NCI-H2196 treated with DMSO at 0.1 percent for 48 hours (cell line): Measurements from ENCODE around the gene DPYD.

Source experiments
- DNase-seq: peaks from one replicate; lab custom pipeline; 2025; ENCODE audit not compliant: unreplicated experiment; lab: John Stamatoyannopoulos, UW

Gene DPYD

DNA sequence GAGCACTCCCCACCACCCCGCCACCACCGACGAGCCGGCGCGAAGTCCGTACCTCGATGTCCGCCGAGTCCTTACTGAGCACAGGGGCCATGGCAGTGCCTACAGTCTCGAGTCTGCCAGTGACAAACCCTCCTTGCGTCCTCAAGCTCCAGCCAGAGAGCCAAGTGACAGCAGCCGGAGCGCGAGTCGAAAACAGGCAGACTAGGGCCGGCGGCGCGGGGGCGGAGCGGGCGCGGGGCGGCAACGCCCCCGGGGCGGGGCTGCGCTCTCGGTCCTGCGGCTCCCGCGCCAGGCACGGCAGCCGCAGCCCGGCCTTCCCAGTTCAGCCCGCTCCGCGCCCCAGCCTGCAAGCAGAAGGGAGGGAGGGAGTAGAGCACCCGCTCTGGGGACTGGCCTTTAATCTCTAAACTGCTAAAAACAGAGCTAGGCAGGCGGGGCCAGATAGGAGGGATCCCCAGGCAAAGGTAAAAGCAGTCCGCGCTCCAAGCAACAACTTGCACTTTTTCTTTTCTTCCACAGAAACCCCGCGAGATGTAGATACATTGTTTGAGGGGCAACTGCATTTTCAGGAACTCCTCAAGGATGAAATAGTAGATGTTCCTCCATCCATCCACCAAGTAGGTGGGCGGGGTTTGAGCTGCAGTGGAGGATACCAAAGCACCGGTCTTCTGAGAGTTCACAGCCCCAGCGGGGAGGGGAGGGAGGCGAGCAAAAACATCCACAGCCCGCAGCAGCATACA, at the start of gene DPYD:
Gene DPYD, minus strand, starts transcription at position 203 of the 740 bp plus-strand sequence. Its CDS starts 112 bp downstream, at position 91.
- peak; percentile 24 for DNase-seq

DNA sequence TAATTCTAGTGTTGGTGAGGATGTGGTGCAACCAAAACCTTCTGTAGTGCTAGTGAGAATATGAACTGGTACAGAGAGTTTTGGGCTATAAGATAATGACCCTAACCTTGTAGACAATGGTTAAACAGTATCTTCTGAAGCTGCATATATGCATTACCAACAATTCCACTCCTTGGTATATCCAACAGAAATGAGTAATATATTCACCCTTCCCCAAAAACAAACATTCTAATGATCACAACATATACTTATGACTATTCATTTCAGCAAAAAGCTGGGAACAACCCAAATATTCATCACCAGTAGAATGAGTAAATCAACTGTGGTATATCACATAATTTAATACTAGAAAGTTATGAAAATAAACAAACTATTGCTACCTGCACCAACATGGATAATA, 39.6 kb upstream of the DPYD start:
- DNase-seq = no peak

DNA sequence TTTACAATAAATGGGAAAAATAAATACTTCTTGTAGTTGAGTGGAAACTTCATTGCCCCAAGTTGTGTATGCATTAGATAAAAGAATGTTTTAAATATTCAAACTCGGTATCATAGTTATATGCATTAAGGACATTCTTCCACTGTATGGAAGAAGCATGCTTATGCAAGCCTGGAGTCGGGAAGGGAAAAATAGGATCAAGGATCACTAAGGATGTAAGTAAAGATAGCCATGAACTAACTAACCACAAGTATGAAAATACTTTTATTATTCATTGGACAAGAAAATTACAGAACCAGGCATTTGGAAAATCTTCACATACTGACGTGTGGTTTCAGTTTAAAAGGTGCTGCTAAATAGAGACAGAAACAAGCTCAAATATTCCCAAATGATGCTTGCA, 26.9 kb upstream of the DPYD start:
- no peak for DNase-seq

DNA sequence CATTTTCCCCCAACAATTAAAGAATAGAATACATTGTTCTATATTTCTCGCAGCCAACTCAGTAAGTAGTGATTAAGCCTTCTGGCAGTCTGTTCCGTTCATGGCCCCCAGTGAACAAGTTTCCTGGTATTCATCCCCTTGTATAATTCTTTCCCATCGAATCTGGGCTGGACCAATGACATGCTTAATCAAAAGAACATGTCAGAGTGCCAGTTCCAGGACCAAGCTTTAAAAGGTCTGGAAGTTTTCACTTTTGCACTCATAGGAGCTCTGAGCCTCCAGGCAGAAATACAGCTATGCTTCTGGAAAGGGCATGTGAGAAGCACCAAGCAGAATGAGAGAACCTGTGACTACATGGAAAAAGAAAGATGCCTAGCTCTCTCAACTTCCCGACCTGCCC, 22.5 kb upstream of the DPYD start:
- no peak for DNase-seq

DNA sequence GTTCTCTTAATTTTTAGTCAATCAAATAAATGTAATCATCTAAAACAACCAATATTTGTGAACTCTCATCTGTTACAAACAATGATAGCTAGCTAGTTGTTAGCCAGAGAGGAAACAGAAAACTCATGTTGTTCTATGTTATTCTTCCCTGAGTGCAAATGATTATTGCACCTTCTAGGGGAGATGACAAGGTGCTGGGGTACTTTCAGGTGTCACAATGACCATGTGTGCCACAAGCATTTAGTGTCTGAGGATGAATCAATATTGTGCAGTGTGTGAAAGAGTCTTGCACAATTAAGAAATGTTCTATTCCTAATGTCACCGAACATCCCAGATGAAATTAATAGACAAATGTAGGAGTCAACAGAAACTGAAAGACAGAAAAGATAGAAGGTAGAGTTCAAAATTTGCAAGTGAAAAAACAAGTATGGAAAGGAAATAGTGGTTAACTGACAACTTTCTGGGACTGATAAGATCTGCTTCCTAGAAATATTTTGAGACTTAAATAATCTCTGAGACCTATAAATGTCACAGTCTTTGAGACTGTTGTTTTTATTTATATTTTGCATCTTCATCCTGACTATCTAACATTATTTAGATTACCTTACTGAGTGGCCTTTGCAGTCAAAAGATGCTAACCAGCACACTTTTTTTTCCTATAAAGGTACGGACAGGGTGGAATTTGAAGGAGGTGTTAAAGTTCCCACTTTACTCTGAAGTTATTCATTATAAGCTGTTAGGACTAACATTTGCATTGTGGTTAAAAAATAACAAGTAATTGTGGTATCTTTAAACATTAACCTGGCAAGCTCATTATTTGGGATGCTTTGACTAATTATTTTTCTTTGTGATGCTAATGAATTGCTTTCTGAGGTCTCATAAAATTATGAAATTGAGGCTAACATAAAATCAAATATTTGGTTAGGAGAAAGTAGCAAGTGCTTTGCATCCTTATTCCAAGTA, 21.6 kb upstream of the DPYD start:
- DNase-seq = no peak

DNA sequence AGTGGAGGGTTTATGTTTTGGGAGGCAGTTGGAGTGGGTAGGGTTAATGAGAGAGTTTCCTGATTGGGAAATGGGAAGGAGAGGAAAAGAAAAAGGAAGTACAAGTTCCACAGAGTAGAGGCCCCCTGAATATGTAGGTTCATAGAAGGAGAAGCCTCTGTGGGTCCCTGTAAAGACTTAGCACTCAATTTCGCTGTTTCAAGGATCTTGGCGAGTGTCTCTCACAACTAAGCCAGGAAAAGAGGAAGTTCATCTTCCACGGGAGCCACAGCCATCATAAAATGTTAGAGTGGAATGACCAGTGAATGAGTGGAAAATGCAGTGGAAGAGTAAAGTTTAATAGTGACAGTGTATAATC, 17.4 kb upstream of the DPYD start:
- DNase-seq = no peak

DNA sequence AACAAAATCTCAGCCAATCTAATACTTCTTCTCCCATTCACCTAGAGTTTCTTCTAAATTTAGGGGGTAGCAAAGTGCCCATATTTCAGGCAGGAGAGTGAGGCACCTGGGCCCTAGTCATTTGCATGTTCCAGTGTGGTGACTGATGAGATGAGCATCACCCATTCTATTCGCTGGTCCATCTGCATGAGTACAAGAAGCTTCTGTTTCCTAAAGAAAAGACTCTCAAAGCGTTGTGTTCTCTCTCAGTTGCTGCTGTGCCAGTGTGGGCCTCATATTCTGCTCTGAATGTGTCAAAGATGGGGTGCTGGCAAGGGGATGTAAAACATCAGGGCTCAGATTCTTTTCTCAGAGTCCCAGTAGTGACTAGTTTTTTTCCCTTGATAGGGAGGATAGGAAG, 16.1 kb upstream of the DPYD start:
- DNase-seq = no peak

DNA sequence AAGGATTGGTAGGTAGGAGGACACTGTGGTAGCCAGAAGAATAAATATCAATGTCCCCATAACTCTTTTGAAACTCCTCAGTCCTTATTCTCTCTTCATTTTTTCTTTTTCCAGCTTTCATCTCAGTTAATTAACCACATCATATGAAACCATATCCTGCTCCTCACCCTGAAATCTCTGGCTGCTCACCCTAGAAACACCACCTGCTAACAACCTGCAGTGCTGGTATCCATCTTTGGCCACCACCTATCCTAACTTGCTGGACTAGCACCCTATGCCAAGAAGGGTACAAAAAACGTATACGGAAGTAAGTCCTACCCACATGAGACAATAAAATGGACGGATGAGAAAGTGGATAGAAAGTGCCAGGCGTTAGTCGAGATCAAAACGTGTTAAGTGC, 13.7 kb upstream of the DPYD start:
- DNase-seq = no peak

DNA sequence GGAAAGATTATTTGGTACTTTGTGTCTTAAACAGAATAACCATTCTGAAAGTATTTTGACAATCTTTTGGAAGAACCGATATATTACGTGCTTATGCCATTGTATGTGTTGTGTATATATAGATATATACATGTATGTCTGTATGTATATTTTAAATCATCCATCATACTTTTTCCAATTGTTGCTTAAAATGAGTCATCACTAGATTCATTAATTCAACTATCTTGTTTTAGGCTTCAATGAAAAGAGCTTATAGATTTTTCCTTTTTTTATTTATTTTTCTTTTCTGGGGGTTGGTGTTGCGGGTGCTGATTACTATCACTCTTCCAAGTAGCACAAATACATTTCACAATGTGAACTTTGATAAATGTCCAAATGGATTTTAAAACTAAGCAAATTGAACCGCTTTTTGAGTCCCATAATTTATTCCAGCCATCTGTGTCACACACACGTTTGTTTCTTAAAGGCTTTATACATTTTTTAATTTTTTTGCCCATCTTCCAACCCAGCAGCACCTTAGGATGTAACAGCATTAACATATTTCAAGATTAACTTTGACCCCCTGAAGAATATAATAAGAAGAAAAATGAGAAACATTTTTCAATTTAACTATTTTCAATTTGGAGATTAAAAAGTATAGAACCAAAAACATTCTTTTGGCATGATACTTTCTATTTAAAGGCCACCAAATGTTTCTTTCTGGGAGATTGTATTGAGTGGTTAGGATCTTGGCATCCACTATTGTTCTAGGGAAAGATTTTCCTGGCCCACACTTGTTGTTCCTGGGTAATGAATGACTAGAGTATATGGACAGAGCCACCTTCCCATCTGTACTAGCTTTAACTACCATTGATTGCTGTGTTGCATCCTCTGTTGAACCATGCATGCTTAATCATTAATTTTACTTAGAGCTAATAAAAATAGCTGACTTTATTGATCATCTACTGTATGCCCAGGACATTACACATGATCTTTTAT, 9.3 kb upstream of the DPYD start:
- DNase-seq = no peak

DNA sequence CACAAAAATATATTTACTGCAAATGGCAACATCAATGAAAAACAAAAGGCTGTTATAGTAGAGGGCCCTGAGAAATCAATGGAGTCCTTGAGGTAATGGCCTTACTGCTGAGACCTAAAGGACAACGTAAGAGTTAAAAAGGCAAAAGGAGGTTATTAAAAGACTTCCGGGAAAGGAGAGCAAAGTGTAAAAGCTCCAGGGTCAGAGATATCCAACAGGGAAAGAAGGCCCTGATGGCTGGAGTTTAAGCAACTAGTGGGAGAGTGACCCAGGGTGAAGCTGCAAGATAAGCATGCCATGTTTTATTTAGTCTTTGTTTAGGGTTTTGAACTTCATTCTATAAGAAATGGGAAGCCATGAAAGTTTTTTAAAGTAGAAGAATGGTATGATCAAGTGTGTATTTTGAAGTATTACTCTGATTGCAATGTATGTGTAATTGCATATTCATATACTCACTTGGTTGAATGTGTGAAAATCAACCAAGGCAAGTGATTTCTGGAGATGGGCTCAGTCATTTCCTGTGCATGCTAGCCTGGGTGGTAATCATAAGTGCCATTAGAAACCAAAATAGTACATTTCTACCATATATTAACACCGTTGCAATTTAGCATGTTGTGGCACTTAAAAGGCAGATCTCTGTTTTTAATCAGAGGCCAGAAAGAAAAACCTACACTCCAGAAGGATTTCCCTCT, 5.3 kb upstream of the DPYD start:
- no peak for DNase-seq

DNA sequence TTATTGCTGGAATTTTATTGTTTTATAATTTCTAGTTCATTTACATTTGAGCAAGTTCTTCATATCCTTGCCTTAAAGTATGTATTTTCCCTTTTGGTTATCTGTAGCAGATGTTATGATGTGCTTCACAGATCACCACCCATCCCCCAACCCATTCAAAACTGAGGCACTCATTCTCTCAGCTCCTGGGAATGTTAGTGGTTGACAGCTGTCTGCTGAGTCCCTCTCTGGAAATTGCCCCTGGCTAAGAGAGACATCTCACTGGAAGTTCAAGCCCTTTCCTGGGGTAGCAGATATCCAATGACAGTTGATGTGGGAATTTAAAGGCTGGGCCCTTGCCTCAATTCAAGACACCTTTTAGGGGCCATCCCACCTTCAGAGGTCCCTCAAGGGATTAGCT, 4.3 kb upstream of the DPYD start:
- DNase-seq = no peak

DNA sequence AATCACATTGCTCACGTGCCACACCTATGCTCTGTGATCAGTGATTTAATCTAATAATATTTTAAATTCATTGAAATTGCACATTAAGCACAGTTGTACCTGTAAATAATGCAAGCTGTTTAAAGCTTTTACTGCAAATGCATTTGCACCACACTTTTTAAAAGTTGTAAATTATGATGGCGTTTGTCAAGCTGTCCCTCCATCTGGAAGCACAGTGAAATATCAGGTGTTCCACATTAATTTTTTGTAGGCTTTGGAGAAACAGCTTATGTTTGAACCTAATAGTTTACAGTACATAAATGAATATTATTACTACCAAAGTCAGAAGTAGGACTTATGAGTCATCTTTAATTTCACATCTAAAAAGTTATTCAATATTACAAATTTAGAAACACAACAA, 3.0 kb upstream of the DPYD start:
- DNase-seq = no peak

DNA sequence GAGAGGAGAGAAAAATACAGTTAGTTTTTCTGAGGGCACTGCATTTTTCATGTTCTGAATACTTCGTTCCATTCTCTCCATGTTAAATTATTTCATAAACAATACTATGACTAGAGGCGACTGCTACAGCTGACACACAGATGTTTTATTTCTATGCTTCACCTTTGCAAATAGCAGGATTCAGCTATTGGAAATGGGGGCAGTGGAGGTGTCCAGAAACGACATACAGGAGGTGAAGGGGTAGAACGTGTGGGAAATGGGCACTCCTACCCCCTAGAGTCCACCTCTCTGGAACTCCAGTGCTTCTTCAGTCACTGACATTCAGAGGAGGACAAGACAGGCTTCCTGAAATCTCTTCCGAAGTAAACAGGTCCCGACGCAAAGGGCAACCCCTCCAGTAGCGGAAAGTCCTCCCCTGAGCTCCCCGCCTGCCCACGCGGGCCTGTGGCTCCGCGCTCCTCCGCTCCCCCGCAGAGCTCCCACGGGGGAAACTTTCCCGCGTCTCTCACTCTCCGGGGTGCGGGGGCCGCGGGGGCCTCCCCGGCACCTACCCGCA, 480 bp downstream of the DPYD start:
- no peak for DNase-seq

DNA sequence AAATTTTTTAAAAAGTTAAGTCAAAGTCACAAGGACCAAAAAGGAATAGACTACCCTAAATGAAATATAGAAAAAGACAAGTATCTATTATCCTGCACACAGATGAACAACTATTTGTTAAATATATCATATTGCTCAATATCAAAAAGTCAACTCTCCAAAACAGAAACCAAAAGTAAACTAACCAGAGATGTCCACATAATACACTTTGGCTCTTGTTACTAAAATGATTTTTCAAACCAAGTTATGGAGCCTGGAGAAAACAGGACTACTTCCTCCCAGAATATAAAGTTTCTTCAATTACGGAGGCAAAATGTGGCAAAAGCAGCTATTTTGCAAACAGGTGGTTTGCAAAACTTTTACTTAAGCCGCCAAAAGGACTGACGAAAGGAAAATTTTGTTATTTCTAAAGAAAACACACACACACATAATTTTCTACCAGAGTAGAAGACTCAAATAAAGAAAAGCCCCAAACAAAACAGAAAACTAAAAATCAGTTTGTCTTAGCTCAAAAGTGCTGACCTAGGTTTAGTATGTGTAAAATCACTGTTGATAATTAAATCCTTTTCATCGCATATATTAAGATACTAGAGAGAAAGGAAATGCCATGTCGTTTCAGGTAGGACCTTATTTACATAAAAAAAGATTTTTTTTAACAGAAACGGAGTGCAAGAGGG, 1.1 kb downstream of the DPYD start:
- DNase-seq = no peak

DNA sequence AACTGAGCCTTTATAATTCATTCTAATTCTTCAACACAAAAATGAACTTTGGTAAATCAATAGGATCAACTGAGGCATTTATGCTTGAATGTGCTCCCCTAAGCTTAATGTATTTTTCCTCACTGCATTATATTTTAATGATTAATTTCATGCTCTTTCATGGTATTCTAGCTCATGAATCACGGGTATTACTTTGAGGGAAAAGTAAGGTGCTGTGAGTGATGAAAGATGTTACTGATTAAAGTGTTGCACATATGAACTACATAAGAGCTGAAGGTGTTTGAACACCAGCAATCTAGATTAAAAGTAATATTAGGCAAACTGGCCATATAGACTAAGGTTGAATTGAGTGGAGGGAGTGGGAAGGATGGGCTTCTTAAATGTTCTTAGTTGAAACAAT, 1.9 kb downstream of the DPYD start:
- no peak for DNase-seq

DNA sequence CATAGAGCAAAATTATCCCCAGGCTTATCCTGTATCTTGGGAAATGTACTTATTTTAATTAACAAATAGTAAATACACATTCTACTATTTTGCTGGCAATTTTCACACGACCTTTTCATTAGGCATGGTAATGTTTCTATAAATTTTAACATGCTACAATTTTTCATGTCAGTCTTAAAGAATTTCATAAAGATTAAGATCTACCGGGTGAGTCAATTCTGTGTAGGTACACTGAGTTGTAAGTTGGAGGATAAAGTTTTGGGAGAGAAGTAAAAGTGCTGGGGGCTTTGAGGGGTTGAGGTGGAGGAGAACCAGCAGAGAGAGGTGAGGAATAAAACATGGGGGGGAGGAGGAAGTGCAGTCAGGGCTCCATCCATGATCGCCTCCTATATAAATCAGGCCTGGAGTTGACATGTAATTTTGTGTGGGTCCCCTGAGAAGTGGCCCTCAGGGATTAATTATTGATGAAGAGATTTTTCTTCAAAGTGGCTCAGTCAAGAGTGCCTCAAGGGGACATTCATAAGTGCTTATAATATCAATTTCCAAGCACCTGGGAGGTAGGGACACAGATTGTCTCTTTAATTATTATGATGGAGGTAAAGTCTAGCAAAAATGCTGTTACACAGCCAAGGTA, 7.2 kb downstream of the DPYD start:
- no peak for DNase-seq

DNA sequence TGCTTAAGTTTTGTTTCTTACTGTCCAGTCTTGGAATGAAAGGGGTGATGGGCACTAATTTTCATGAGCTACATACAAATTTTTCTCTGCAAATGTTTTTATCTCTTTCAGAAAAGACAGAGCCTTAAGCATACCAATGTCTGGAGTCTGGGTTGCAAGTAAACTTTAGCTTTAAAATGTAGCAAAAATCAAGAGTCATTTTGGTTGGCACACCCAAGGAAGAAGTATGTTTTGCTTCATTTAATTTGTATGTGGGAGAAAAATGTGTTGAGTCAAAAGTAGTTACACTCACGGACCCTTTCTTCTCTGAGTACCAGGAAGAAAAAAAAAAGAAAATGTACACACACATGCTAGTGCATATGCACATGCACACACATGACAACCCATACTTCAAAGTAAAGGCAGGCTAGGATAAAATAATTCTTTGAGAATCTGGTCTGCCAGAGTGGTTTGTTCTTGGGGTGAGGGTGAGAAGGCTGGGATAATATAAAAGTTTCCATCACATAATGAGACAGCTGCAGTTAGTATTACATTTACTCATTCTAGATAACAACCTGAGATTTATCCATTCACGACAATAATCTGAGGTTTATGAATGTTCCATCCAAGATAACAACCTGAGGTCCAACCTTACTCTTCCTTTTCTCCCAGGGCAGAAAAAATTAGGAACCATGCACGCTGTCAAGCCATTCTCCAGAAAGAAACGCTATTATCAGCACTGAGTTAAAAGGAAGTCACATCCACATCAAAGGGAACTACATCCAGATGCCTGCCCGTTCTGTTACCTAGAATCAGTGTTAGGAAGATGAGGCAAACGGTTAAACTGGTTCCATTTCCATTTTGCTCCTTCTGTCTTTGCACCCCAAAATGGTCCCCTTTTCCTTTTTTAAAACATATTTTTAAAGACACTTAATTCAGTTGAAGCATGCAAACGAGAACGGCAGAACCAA, 9.3 kb downstream of the DPYD start:
- no peak for DNase-seq

DNA sequence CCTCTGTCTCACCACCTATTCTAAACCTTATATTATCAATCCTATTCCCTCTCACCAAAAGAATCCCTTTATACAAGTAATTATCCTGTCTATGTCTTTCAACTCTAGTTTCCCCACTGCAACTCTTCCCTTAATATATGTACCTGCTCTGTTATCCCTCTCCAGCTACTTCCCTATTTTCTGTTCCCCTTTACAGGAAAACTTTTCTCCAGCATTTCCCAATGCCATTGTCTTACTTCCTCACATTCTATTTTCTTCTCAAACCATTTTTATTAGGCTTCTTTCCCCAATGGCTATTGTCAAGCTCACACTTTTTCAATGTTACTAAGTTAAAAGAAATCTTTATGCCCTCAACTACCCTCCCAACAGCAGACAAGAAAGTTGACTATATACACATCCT, 11.6 kb downstream of the DPYD start:
- no peak for DNase-seq
